ENCODE data around the gene PPP6R1.

Gene PPP6R1

GRCh38 chr19:55265173-55265572, 6.4 kb upstream of the PPP6R1 start:
- no peak overlapping the region for H3K4me3 ChIP-seq (replicated peaks; ENCODE audit: insufficient read depth, low read length)
- TF ChIP-seq SPI1 (IDR thresholded peaks at IDR 0.05; ENCODE audit: borderline replicate concordance, low read depth) (no peak), GABPA (IDR thresholded peaks at IDR 0.05; ENCODE audit: low read depth) (no peak), POLR2AphosphoS5 (IDR thresholded peaks at IDR 0.05; ENCODE audit: low read depth) (no peak)
- TF ChIP-seq, protein P1, sequence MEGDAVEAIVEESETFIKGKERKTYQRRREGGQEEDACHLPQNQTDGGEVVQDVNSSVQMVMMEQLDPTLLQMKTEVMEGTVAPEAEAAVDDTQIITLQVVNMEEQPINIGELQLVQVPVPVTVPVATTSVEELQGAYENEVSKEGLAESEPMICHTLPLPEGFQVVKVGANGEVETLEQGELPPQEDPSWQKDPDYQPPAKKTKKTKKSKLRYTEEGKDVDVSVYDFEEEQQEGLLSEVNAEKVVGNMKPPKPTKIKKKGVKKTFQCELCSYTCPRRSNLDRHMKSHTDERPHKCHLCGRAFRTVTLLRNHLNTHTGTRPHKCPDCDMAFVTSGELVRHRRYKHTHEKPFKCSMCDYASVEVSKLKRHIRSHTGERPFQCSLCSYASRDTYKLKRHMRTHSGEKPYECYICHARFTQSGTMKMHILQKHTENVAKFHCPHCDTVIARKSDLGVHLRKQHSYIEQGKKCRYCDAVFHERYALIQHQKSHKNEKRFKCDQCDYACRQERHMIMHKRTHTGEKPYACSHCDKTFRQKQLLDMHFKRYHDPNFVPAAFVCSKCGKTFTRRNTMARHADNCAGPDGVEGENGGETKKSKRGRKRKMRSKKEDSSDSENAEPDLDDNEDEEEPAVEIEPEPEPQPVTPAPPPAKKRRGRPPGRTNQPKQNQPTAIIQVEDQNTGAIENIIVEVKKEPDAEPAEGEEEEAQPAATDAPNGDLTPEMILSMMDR (IDR thresholded peaks at IDR 0.05; ENCODE audit: insufficient read depth, low read length): no peak
- TF ChIP-seq, protein P2, sequence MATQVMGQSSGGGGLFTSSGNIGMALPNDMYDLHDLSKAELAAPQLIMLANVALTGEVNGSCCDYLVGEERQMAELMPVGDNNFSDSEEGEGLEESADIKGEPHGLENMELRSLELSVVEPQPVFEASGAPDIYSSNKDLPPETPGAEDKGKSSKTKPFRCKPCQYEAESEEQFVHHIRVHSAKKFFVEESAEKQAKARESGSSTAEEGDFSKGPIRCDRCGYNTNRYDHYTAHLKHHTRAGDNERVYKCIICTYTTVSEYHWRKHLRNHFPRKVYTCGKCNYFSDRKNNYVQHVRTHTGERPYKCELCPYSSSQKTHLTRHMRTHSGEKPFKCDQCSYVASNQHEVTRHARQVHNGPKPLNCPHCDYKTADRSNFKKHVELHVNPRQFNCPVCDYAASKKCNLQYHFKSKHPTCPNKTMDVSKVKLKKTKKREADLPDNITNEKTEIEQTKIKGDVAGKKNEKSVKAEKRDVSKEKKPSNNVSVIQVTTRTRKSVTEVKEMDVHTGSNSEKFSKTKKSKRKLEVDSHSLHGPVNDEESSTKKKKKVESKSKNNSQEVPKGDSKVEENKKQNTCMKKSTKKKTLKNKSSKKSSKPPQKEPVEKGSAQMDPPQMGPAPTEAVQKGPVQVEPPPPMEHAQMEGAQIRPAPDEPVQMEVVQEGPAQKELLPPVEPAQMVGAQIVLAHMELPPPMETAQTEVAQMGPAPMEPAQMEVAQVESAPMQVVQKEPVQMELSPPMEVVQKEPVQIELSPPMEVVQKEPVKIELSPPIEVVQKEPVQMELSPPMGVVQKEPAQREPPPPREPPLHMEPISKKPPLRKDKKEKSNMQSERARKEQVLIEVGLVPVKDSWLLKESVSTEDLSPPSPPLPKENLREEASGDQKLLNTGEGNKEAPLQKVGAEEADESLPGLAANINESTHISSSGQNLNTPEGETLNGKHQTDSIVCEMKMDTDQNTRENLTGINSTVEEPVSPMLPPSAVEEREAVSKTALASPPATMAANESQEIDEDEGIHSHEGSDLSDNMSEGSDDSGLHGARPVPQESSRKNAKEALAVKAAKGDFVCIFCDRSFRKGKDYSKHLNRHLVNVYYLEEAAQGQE (IDR thresholded peaks at IDR 0.05; ENCODE audit: insufficient replicate concordance, low read depth): no peak
- no peaks in the 10 kb centered on the region for H3K27me3 ChIP-seq (ENCODE audit: insufficient read depth, poor library complexity, severe bottlenecking)
- H3K27ac ChIP-seq (replicated peaks): no peak overlapping the region
- no peak for DNase-seq (ENCODE audit: low read depth in 1 of 2, low spot score in 1 of 2)

- Histone ChIP-seq H3K27ac (replicated peaks) (no peak overlapping the region), H3K4me3 (replicated peaks; ENCODE audit: insufficient read depth, low read length) (no peak overlapping the region), H3K27me3 (ENCODE audit: insufficient read depth, poor library complexity, severe bottlenecking) (no peaks in the 10 kb centered on the region)
- DNase-seq (ENCODE audit: low read depth in 1 of 2, low spot score in 1 of 2): no peak
- TF ChIP-seq POLR2AphosphoS5 (IDR thresholded peaks at IDR 0.05; ENCODE audit: low read depth) (no peak), SPI1 (IDR thresholded peaks at IDR 0.05; ENCODE audit: borderline replicate concordance, low read depth) (no peak), GABPA (IDR thresholded peaks at IDR 0.05; ENCODE audit: low read depth) (no peak)
- TF ChIP-seq, protein P2 (IDR thresholded peaks at IDR 0.05; ENCODE audit: insufficient replicate concordance, low read depth): no peak
- TF ChIP-seq, protein P1 (IDR thresholded peaks at IDR 0.05; ENCODE audit: insufficient read depth, low read length): no peak
These were observed 5.7 kb upstream of the PPP6R1 start for GRCh38 chr19:55264531-55264930.

GRCh38 chr19:55262359-55262758, 3.5 kb upstream of the PPP6R1 start:
- no peak for DNase-seq (ENCODE audit: low read depth in 1 of 2, low spot score in 1 of 2)
- Histone ChIP-seq H3K27ac (replicated peaks) (no peak overlapping the region), H3K27me3 (ENCODE audit: insufficient read depth, poor library complexity, severe bottlenecking) (no peaks in the 10 kb centered on the region), H3K4me3 (replicated peaks; ENCODE audit: insufficient read depth, low read length) (no peak overlapping the region)
- TF ChIP-seq, protein P2 (IDR thresholded peaks at IDR 0.05; ENCODE audit: insufficient replicate concordance, low read depth): no peak
- TF ChIP-seq GABPA (IDR thresholded peaks at IDR 0.05; ENCODE audit: low read depth) (no peak), SPI1 (IDR thresholded peaks at IDR 0.05; ENCODE audit: borderline replicate concordance, low read depth) (no peak), POLR2AphosphoS5 (IDR thresholded peaks at IDR 0.05; ENCODE audit: low read depth) (no peak)
- TF ChIP-seq, protein P1 (IDR thresholded peaks at IDR 0.05; ENCODE audit: insufficient read depth, low read length): no peak
